ENCODE results near the gene PEDS1.

DNA sequence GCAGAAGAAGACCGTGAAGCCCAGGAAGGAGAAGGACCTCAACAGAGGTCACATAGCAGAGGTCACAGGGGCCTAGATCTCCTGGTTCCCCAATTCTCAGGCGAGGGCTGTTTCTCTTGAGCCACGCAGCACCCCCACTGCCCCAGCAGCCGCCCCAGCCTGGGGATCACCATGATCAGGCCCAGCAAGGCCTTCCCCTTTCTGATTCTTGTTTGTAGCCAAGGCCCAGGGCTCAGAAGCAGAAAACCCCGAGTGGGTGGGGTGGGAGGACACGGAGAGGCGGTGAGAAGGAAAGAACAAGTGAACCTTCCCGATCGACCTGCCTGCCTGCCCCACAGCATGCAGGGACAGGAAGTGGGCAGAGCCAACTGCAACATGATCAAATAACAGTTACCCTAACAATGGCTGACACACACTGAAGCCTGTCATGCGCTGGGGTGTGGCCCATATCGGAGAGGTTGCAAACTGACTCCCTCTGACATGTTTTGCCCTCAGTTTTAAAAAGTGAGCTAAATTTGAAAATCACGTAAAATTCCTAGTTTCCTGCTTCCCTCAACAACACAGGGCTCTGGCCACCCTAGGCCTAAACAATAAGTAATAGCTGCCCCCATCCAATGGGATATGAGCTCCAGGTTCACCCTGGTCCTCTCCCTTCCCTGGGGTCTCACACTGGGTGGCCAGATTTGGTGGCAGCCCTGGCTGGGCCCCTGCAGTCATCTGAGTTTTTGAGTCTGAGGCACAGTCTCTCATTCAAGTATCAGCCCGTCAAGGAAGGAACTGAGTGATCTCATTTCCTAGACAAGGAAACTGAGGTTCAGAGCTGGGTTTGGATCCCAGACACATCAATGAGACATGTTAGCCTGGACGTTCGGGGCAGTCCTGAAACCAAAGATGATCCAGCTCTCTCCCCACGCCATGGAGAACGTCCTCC, 6.5 kb downstream of the PEDS1 start:
- TF ChIP-seq CTCF (conservative IDR thresholded peaks at IDR 0.05; ENCODE audit: low read depth, low read length), result no peak
- no peak for TF ChIP-seq RAD21 (IDR thresholded peaks at IDR 0.05; ENCODE audit: low read length)
- TF ChIP-seq POLR2A (IDR thresholded peaks at IDR 0.05; ENCODE audit: low read depth, low read length), result no peak
- no peak for TF ChIP-seq ELK1 (IDR thresholded peaks at IDR 0.05; ENCODE audit: borderline replicate concordance, low read depth, low read length)
- TF ChIP-seq, protein P1, sequence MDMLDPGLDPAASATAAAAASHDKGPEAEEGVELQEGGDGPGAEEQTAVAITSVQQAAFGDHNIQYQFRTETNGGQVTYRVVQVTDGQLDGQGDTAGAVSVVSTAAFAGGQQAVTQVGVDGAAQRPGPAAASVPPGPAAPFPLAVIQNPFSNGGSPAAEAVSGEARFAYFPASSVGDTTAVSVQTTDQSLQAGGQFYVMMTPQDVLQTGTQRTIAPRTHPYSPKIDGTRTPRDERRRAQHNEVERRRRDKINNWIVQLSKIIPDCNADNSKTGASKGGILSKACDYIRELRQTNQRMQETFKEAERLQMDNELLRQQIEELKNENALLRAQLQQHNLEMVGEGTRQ (IDR thresholded peaks at IDR 0.05; ENCODE audit: low read depth, low read length), result no peak
- no peak for TF ChIP-seq RCOR1 (IDR thresholded peaks at IDR 0.05; ENCODE audit: insufficient replicate concordance, low read length)
- TF ChIP-seq MXI1 (IDR thresholded peaks at IDR 0.05; ENCODE audit: borderline replicate concordance, low read depth, low read length), result no peak
- no peak for TF ChIP-seq MAFK (IDR thresholded peaks at IDR 0.05; ENCODE audit: low read depth, low read length)
- no peak for TF ChIP-seq MAZ (IDR thresholded peaks at IDR 0.05; ENCODE audit: borderline replicate concordance, low read depth, low read length)
- TF ChIP-seq FOS (IDR thresholded peaks at IDR 0.05; ENCODE audit: low read depth, low read length), result no peak
- no peak for TF ChIP-seq BHLHE40 (IDR thresholded peaks at IDR 0.05; ENCODE audit: low read depth, low read length)
- no peak for TF ChIP-seq RFX5 (IDR thresholded peaks at IDR 0.05; ENCODE audit: low read depth, low read length)
- TF ChIP-seq SMC3 (IDR thresholded peaks at IDR 0.05; ENCODE audit: low read depth, low read length), result no peak
- TF ChIP-seq CEBPB (IDR thresholded peaks at IDR 0.05; ENCODE audit: low read depth, low read length), result no peak

Data from IMR-90 (cell line).